Activated T-helper 17 cell treated with anti-CD3 and anti-CD28 coated beads, Interleukin-2, amount 50 U/mL, for 72 hours (primary cell): ENCODE measurements around the gene ANO2. TPM values are rescaled to one million over a fixed set of nuclear protein-coding genes. Genes with fewer than 3 reads are reported as not detected.

ENCODE experiments used
- ATAC-seq: fragments of 150-1000 bp; cut with Tn5 transposase; replicated peaks from 2 replicates; pipeline ENCODE4 v1.10.0; 2021; ENCODE audit warnings: mild to moderate bottlenecking, moderate library complexity
- H3K27ac Mint-ChIP-seq: one replicate; pipeline ENCODE4 v1.8.0; 2022; ENCODE audit warnings: mixed read lengths
- H3K27me3 Mint-ChIP-seq: one replicate; pipeline ENCODE4 v1.8.0; 2022; ENCODE audit warnings: mixed read lengths
- H3K36me3 Mint-ChIP-seq: one replicate; pipeline ENCODE4 v1.8.0; 2022; ENCODE audit warnings: low read depth, mild to moderate bottlenecking, mixed read lengths
- H3K4me1 Mint-ChIP-seq: one replicate; pipeline ENCODE4 v1.8.0; 2022; ENCODE audit warnings: mixed read lengths
- H3K4me3 Mint-ChIP-seq: one replicate; pipeline ENCODE4 v1.8.0; 2022; ENCODE audit warnings: mild to moderate bottlenecking, mixed read lengths
- H3K9me3 Mint-ChIP-seq: one replicate; pipeline ENCODE4 v1.8.0; 2022; ENCODE audit warnings: mixed read lengths
- total RNA-seq, 2 donors: library from RNA; stranded (reverse); gene quantifications; one replicate each; pipeline ENCODE4 v1.2.3, GENCODE V29; 2022

ANO2 gene
- total RNA-seq, 2 donors from 2014 or later, result not detected

DNA sequence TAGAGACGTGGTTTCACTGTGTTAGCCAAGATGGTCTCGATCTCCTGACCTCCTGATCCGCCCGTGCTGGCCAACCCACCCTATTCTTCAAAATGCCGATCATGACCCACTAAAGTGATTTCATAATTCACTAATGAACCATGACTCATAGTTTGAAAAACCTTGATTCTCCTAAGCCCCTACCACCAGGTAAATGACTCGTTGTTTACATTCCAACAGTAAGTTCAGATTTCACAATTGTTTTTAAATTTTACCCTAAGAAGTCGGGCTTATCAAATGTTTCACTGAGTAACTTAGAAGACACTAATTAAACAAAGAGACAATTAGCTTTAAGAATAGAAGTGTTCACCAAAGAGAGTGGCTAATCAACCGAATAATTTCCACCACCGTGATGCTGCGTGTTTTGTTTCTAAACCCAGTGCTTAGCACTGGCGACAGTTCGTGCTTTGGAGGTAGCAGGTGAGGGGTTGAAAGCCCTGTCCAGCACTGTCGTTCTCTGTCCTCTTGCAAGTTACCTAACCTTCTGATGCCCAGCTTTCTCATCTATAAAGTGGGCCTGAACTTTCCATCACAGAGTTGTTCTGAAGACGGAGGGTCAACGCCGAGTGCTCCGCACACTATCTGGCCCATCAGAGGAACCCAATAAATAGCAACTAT is 376.6 kb downstream of the ANO2 start:
- H3K4me1 Mint-ChIP-seq, result no peaks in the 10 kb centered on the region
- H3K27ac Mint-ChIP-seq, result no peak overlapping the region
- H3K27me3 Mint-ChIP-seq, result peaks cover 7% of the 10 kb centered on the region
- no peak overlapping the region for H3K4me3 Mint-ChIP-seq
- H3K36me3 Mint-ChIP-seq, result no peaks in the 10 kb centered on the region
- ATAC-seq, result no peak
- H3K9me3 Mint-ChIP-seq, result no peaks in the 10 kb centered on the region

DNA sequence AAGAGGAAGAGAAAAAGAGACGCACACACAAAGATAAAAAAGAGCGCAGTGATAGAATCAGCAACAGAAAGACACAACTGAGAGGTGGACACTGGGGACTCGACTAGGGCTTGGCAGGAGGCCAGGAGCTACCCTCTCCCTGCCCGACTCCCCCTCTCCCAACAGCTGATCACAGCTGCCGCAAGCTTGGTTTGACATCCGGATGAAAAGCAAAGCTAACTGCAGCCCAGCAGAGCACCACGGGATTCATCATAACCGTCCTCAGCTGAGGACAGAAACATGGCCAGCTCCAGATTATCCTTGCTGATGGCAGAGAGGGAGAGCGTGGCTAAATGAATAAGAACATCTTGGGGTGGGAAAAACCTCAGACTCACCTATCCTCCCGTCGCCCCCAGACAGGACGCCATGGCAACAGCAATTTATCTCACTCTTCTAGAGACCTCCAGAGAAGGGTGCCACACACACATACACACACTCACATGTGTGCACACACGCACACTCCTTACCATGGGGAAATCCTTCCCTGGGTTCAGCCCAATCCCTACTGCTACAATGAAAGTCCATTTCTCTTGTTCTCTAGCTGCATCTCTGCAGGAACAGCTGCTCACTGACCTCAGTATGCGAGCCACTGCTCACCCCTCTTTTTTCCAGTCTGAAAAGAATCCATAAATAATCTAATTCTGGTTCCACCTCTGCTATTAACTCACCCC is 377.9 kb downstream of the ANO2 start:
- no peaks in the 10 kb centered on the region for H3K36me3 Mint-ChIP-seq
- no peaks in the 10 kb centered on the region for H3K9me3 Mint-ChIP-seq
- no peak overlapping the region for H3K4me3 Mint-ChIP-seq
- no peak for ATAC-seq
- no peaks in the 10 kb centered on the region for H3K4me1 Mint-ChIP-seq
- peaks cover 7% of the 10 kb centered on the region for H3K27me3 Mint-ChIP-seq
- no peak overlapping the region for H3K27ac Mint-ChIP-seq

DNA sequence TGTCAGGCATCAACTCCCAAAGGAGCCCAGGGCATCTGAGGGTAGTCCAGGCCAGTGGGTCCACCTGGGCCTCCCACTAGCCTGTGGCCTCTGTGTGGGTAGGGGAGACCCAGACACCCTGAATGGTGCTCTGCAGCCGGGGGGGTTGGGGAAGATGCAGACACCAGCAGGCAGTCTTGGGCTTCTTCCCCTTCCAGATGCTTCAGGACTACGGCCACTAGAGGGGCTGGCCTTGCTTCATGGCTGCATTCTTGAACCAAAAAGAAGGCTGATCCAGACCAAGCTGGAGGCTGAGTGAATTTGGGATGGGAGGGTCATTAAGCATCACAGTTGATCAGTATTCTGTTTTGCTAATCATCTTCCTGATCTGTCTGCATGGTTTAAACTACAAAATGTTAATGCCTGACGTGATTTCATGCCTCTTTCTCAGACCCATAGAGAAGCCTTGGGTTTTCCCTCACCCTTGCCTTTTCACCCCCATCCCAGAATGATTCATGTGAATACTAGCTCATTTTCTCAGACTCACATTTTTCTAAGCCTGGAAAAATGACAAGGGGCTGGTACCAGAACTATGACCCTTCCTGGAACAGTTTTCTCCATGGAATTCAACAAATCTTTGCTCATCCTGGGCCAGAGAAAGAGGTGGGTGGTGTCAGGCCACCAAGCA is 379.0 kb downstream of the ANO2 start:
- no peak for ATAC-seq
- no peaks in the 10 kb centered on the region for H3K36me3 Mint-ChIP-seq
- no peaks in the 10 kb centered on the region for H3K9me3 Mint-ChIP-seq
- no peak overlapping the region for H3K4me3 Mint-ChIP-seq
- no peaks in the 10 kb centered on the region for H3K4me1 Mint-ChIP-seq
- H3K27ac Mint-ChIP-seq, result no peak overlapping the region
- peaks cover 7% of the 10 kb centered on the region for H3K27me3 Mint-ChIP-seq

DNA sequence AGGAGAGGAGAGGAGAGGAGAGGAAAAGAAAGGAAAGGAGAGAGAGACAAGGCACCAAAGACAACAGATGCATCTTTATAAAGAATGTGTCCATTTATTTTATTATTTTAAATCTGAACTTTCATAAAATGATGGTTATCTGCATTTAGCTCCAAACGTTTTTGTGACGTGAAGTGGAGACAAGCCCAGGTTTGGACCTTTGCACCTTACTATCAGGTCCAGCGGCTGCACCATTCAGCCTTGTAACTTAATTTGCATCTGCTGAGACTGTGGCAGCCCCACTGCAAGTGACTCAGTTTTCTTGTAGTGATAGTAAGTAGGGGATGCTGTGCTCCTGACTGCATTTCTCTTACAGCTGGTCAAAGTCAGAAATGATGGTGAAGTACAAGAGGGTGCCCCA is 382.5 kb downstream of the ANO2 start:
- no peaks in the 10 kb centered on the region for H3K4me1 Mint-ChIP-seq
- no peak overlapping the region for H3K4me3 Mint-ChIP-seq
- H3K27ac Mint-ChIP-seq, result no peak overlapping the region
- no peaks in the 10 kb centered on the region for H3K36me3 Mint-ChIP-seq
- peaks cover 8% of the 10 kb centered on the region for H3K27me3 Mint-ChIP-seq
- ATAC-seq, result no peak
- H3K9me3 Mint-ChIP-seq, result no peaks in the 10 kb centered on the region

DNA sequence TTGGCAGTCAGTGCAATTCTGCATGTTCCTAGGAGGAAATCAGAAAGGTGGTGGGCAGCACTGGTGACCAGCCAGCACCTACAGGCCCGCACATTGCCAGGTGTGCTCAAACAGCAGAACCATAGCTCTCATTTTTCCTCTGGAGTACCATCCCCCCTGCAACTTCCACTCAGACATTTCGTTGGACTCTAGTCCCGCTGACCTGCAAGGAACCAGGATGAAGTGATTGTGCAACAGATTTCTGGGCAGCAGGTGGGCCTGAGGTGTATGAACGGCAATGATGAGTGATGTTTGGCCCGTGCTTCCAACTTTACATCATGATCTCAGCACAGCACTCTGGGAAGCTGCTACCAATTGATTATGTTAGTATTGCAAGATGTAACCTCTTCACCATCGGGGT is 383.2 kb downstream of the ANO2 start:
- peaks cover 6% of the 10 kb centered on the region for H3K27me3 Mint-ChIP-seq
- no peak for ATAC-seq

DNA sequence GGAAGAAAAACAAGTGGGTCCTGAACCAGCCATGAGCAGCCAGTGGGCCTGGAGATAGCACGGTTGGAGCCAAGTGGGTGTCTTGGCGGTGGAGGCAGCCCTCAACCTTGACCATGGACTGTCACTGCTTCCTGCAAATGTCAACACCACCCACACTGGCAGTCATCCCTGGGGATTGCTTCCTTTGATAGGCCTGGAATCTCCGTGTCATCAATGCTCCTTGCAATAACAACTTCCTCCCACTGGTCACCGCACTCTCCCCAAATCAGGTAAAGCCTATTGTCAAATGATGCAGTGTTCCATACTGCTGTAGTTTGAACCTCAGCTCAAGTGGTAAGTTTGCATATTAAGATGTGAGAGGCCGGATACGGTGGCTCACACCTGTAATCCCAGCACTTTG is 384.0 kb downstream of the ANO2 start:
- Mint-ChIP-seq H3K27ac (no peak overlapping the region), H3K36me3 (no peaks in the 10 kb centered on the region), H3K27me3 (peaks cover 7% of the 10 kb centered on the region), H3K9me3 (peaks cover 4% of the 10 kb centered on the region), H3K4me1 (no peaks in the 10 kb centered on the region), H3K4me3 (no peak overlapping the region)
- ATAC-seq, result no peak

More for the DNA sequence above, 383.2 kb downstream of the ANO2 start:
- no peak overlapping the region for H3K4me3 Mint-ChIP-seq
- no peaks in the 10 kb centered on the region for H3K4me1 Mint-ChIP-seq
- no peak overlapping the region for H3K27ac Mint-ChIP-seq
- H3K36me3 Mint-ChIP-seq, result no peaks in the 10 kb centered on the region
- H3K9me3 Mint-ChIP-seq, result no peaks in the 10 kb centered on the region

DNA sequence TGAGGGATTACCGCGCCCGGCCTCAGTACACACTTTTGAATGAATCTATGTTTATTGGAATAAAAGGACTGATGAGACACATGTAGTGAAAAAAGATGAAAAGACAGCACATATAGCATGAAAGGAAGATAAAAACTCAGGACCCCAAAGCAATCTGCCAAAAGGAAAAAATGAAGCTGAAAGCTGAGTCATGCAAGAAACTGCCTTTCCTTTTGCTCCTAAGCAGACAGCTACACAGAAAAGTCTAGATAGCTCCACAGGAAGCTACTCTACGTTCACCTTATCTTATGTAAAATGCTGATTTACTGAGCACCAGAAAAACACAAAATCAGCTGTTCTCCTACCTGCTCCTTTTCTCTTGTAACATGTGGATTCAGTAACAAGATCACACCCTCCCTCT is 384.8 kb downstream of the ANO2 start:
- Mint-ChIP-seq H3K4me1 (no peaks in the 10 kb centered on the region), H3K9me3 (peaks cover 4% of the 10 kb centered on the region), H3K4me3 (no peak overlapping the region), H3K27me3 (peaks cover 7% of the 10 kb centered on the region), H3K36me3 (no peaks in the 10 kb centered on the region), H3K27ac (no peak overlapping the region)
- no peak for ATAC-seq

DNA sequence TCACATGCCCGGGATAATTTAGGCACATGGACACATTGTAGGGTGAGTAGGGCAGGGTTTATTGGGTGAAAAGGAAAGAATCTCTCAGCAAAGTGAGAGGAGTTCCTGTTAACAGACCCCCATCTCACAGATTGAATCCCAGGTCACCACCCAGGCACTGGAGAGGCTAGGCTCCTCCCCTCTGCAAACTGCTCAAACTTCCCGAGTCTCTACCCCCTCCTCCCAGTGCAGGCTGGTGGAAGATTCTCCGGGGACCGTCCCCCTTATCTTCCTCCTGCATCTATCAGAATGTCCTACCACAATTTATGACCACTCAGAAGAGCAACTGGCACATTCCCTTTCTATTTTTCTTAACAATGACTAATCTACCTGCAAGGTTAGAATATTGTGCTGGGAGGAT is 387.2 kb downstream of the ANO2 start:
- ATAC-seq, result no peak
- H3K4me1 Mint-ChIP-seq, result no peaks in the 10 kb centered on the region
- no peaks in the 10 kb centered on the region for H3K36me3 Mint-ChIP-seq
- H3K9me3 Mint-ChIP-seq, result peaks cover 4% of the 10 kb centered on the region
- no peak overlapping the region for H3K27ac Mint-ChIP-seq
- H3K4me3 Mint-ChIP-seq, result no peak overlapping the region
- H3K27me3 Mint-ChIP-seq, result peaks cover 7% of the 10 kb centered on the region

DNA sequence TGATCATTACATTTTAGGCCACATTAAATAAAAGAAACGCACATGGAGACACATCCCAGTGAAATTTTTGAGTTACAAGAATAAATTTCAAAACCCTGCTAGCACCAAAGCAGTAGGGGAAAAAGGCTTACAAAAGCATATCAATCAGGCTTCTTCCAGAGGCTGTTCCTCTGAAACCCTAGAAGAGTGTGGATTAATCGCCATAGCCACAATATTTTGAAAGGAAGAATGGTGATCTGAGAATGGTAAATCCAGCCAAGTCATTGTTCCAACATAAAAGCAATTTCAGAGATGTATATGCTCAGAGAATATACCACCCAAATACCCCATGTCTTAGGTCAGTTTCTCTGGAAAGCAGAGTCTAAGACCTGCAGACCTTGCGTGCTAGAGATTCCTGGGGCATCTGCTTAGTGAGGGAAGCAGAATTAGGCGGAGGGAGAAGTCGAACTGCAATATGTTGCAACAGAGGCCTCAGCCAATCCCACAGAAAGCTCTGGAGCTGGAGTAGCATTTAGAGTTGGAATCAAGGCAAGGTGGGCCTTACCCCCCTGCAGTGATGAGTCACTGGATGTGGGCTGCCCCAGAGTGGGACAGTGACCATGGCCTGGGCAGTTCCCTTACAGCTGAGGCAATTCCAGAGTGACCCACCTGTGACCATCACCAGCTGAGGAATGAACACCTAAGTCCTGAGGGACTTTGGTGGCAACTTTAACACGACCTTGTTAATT is 387.9 kb downstream of the ANO2 start:
- H3K27ac Mint-ChIP-seq, result no peak overlapping the region
- no peaks in the 10 kb centered on the region for H3K4me1 Mint-ChIP-seq

DNA sequence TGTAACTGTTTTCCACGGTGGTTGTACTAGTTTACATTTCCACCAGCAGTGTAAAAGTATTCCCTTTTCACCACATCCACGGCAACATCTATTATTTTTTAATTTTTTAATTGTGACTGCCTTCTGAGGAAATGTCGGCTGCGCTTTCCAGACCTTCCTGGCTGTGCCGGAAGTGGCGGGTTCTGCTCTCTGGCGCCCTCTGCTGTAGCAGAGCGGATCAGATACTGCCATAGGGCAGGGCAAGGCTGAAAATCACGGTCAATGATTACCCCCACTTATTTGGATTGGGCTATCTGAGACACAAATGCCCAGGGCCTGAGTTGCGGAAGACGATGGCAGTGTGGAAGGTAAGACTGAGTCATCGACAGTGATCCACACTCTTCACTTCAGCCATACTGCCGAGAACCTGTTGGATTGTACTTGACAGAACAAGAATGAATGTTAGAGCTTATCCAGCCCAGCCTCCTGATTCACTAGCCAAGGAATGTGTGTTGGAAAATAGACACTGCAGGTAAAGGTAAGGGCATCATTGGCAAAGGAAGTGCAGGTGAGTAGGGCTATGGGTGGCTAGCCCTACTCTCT is 388.9 kb downstream of the ANO2 start:
- Mint-ChIP-seq H3K36me3 (no peaks in the 10 kb centered on the region), H3K9me3 (peaks cover 4% of the 10 kb centered on the region), H3K27me3 (peaks cover 7% of the 10 kb centered on the region), H3K4me1 (no peaks in the 10 kb centered on the region), H3K4me3 (no peak overlapping the region), H3K27ac (no peak overlapping the region)
- no peak for ATAC-seq

More for the DNA sequence above, 387.9 kb downstream of the ANO2 start:
- peaks cover 4% of the 10 kb centered on the region for H3K9me3 Mint-ChIP-seq
- H3K4me3 Mint-ChIP-seq, result no peak overlapping the region
- peaks cover 7% of the 10 kb centered on the region for H3K27me3 Mint-ChIP-seq
- no peak for ATAC-seq
- H3K36me3 Mint-ChIP-seq, result no peaks in the 10 kb centered on the region

DNA sequence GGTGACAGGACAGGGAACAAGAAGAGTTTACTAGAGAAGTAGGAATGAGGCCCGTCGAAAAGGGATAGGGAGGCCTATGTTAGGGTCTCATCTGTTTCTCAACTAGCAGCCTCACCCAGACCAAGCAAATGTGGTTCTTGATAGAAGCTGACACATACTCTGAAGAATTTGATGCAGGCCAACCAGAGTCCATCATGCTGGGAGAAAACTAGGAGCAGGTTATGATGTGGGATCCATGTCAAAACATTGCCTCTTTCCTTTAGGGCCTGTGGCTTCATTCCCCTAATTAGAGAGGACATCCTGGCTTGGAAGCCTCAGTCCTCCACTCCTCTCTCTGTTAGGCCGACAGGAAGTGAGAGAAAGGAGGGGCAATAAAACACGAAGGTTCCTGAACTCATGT is 390.3 kb downstream of the ANO2 start:
- ATAC-seq, result no peak
- peaks cover 10% of the 10 kb centered on the region for H3K27me3 Mint-ChIP-seq
- no peaks in the 10 kb centered on the region for H3K36me3 Mint-ChIP-seq
- H3K4me3 Mint-ChIP-seq, result no peak overlapping the region
- H3K9me3 Mint-ChIP-seq, result peaks cover 4% of the 10 kb centered on the region
- no peak overlapping the region for H3K27ac Mint-ChIP-seq
- no peaks in the 10 kb centered on the region for H3K4me1 Mint-ChIP-seq

DNA sequence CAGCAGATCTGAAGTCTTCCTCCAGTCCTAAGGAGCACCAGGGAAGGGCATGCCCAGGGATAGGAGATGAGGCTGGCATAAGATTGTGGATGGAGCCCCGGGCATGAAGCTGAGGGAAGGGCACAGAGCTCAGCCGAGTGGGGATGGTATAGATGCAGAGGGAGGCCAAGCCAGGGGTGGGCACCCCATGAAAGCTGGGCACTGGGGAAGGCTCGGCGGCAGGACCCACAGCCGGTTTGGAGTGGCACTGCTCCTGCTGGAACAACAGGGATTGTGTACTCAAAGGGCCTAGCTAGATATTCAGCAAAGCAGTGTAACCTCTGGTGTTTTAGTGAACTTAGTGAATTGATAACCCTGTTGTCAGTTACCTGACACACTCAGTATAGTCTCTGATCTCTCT is 396.0 kb downstream of the ANO2 start:
- ATAC-seq, result no peak
- H3K4me3 Mint-ChIP-seq, result no peak overlapping the region
- H3K36me3 Mint-ChIP-seq, result no peaks in the 10 kb centered on the region
- peaks cover 19% of the 10 kb centered on the region for H3K27me3 Mint-ChIP-seq
- H3K9me3 Mint-ChIP-seq, result peaks cover 8% of the 10 kb centered on the region
- H3K4me1 Mint-ChIP-seq, result no peaks in the 10 kb centered on the region
- no peak overlapping the region for H3K27ac Mint-ChIP-seq

DNA sequence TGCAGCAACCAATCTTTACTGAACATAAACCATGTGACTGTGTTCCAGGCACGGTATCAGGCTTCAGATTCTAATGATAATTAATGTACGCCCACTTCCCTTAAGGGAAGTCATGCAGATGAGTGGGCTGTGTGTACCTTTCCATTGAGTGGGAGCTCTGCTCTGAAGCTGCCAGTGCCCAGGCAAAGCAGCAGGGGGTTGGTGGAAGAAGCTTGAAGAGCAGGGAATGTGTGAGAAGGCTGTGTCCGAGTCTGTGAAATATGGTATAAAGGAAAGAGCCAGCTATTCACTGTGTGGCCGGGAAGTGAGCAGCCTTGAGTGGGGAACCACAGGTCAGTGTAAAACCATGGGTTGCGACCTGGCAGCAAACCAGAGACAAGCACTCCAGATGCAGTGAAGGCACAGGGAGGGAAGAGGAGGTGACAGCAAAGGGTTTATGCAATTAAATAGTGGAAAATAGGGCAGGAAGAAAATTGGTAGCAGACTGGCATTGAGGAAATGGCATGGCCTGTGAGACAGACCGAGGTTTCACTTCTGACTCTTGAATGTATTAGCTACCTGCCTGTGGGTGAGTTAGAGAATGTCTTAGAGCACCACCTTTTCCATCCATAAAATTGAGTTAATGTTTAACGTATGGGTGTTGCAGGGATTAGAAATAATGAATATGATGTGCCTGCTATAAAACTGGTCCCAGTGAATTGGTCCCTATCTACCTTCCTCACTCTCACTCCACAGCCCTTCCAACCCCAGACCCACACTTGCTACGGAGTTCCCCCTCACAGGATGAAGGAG is 396.7 kb downstream of the ANO2 start:
- Mint-ChIP-seq H3K4me3 (no peak overlapping the region), H3K4me1 (no peaks in the 10 kb centered on the region), H3K9me3 (peaks cover 11% of the 10 kb centered on the region), H3K36me3 (no peaks in the 10 kb centered on the region), H3K27me3 (peaks cover 25% of the 10 kb centered on the region), H3K27ac (no peak overlapping the region)
- ATAC-seq, result no peak

DNA sequence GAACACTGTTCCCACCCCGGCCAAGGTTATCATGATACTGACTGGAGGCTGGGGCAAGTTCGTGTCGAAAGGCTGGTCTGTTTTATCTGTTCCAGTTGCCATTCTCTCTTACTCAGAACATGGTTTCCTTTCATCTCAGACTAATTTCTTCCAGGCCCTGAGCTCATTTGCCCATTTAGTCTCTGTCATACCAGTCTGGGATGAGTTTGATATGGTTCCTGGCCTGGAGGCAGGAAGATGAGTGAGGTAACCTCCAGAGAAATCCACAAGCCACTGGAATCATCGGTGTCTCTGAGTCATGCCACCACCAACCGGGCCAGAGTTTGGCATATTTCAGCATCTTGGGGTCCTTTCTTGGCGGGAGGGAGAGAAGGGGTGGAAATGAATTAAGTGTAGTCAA is 398.4 kb downstream of the ANO2 start:
- peaks cover 33% of the 10 kb centered on the region for H3K27me3 Mint-ChIP-seq
- no peaks in the 10 kb centered on the region for H3K4me1 Mint-ChIP-seq
- H3K36me3 Mint-ChIP-seq, result no peaks in the 10 kb centered on the region
- H3K4me3 Mint-ChIP-seq, result no peak overlapping the region
- no peak overlapping the region for H3K27ac Mint-ChIP-seq
- ATAC-seq, result no peak
- peaks cover 14% of the 10 kb centered on the region for H3K9me3 Mint-ChIP-seq
